Vagina (tissue), 2 donors: Measurements from ENCODE around the gene FARP2. TPM values are rescaled to one million over a fixed set of nuclear protein-coding genes. Genes with fewer than 3 reads are reported as not detected.
"Not testable (repeated sequence)": the region's sequence is repeated elsewhere in the genome, so short reads cannot be mapped to it uniquely, and the experiment has no call there.

Experiments used
- DNase-seq, 2 donors: peaks; one replicate each; pipeline ENCODE4 v3.0.0-alpha.2; 2017; ENCODE audit errors: extremely low spot score in 2 of 2
- H3K27ac ChIP-seq: fragments of 200-600 bp; sonication (generic); one replicate; pipeline ENCODE4 v1.5.1; 2019
- H3K27me3 ChIP-seq: fragments of 200-600 bp; sonication (generic); one replicate; pipeline ENCODE4 v1.5.1; 2019
- H3K36me3 ChIP-seq, 2 donors: fragments of 200-600 bp; sonication (generic); one replicate each; pipeline ENCODE4 v1.5.1; 2017 to 2019
- H3K4me1 ChIP-seq: fragments of 200-600 bp; sonication (generic); one replicate; pipeline ENCODE4 v1.5.1; 2019
- H3K4me3 ChIP-seq, 2 donors: fragments of 200-600 bp; sonication (generic); 1 replicate in 1 of 2; 2 replicates in 1 of 2; pipeline ENCODE4 v1.5.1; 2016 to 2019
- H3K9me3 ChIP-seq: fragments of 200-600 bp; sonication (generic); one replicate; pipeline ENCODE4 v1.5.1; 2019
- POLR2A ChIP-seq, 2 donors: fragments of 450-650 bp; IDR thresholded peaks; one replicate each; pipeline ENCODE4 v1.6.1; 2017; ENCODE audit warnings: antibody characterized with exemption in 2 of 2, mild to moderate bottlenecking in 2 of 2, moderate library complexity in 2 of 2
- POLR2AphosphoS5 ChIP-seq, 2 donors: sonication (generic); formaldehyde crosslinking; IDR thresholded peaks; one replicate each; pipeline ENCODE4 v1.9.0; 2017; ENCODE audit warnings: antibody characterized with exemption in 2 of 2, mild to moderate bottlenecking in 2 of 2, low read depth in 1 of 2; ENCODE audit not compliant: insufficient read depth in 1 of 2
- intact Hi-C: fragments of 100-400 bp; cut with DNase I; formaldehyde crosslinking; loops from one replicate; pipeline ENCODE4 v1.15.1; 2023
- total RNA-seq: library from RNA; depleted of rRNA; stranded (reverse); fragments of >200 nt; gene quantifications from one replicate; pipeline ENCODE4 v1.2.3, GENCODE V29; 2016
- TF ChIP-seq, protein P1 (sequence below), 3 experiments: fragments of 450-650 bp in 2 of 3; fragments of 200-600 bp in 1 of 3; sonication (generic) in 1 of 3; IDR thresholded peaks; one replicate each; pipeline ENCODE4 v1.5.1; 2017 to 2019; ENCODE audit warnings: antibody characterized with exemption in 3 of 3, mild to moderate bottlenecking in 2 of 3, moderate library complexity in 2 of 3

The FARP2 gene
- total RNA-seq, 1 donor from 2014 or later, result 32.9 TPM

GRCh38 chr2:241437179-241437578, 81.1 kb downstream of the FARP2 start:
- intact Hi-C loops, result no loop called here
- Histone ChIP-seq H3K9me3 (no peaks in the 10 kb centered on the region), H3K27me3 (no peaks in the 10 kb centered on the region), H3K4me3 (no peak overlapping the region), H3K4me1 (no peaks in the 10 kb centered on the region), H3K36me3 (peaks cover 0 to 52% of the 10 kb centered on the region in 2 donors), H3K27ac (no peak overlapping the region)
- no peak for DNase-seq
- TF ChIP-seq, protein P1, sequence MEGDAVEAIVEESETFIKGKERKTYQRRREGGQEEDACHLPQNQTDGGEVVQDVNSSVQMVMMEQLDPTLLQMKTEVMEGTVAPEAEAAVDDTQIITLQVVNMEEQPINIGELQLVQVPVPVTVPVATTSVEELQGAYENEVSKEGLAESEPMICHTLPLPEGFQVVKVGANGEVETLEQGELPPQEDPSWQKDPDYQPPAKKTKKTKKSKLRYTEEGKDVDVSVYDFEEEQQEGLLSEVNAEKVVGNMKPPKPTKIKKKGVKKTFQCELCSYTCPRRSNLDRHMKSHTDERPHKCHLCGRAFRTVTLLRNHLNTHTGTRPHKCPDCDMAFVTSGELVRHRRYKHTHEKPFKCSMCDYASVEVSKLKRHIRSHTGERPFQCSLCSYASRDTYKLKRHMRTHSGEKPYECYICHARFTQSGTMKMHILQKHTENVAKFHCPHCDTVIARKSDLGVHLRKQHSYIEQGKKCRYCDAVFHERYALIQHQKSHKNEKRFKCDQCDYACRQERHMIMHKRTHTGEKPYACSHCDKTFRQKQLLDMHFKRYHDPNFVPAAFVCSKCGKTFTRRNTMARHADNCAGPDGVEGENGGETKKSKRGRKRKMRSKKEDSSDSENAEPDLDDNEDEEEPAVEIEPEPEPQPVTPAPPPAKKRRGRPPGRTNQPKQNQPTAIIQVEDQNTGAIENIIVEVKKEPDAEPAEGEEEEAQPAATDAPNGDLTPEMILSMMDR (IDR thresholded peaks at IDR 0.05), result no peak
- TF ChIP-seq POLR2AphosphoS5 (IDR thresholded peaks at IDR 0.05; ENCODE audit: insufficient read depth in 1 of 2, low read depth in 1 of 2), result no peak
- TF ChIP-seq POLR2A (IDR thresholded peaks at IDR 0.05), result no peak

- intact Hi-C loops, result no loop called here
- no peak for DNase-seq
- peaks cover 0 to 24% of the 10 kb centered on the region in 2 donors for H3K36me3 ChIP-seq
- H3K27me3 ChIP-seq, result no peaks in the 10 kb centered on the region
- TF ChIP-seq POLR2AphosphoS5 (IDR thresholded peaks at IDR 0.05; ENCODE audit: insufficient read depth in 1 of 2, low read depth in 1 of 2) (no peak), POLR2A (IDR thresholded peaks at IDR 0.05) (no peak)
- TF ChIP-seq, protein P1 (IDR thresholded peaks at IDR 0.05), result no peak
- H3K4me3 ChIP-seq, result no peak overlapping the region
- no peaks in the 10 kb centered on the region for H3K4me1 ChIP-seq
- H3K27ac ChIP-seq, result no peak overlapping the region
- H3K9me3 ChIP-seq, result no peaks in the 10 kb centered on the region
These were observed 85.4 kb downstream of the FARP2 start for GRCh38 chr2:241441492-241441891.

- Histone ChIP-seq H3K36me3 (peaks cover 0 to 16% of the 10 kb centered on the region in 2 donors), H3K27me3 (no peaks in the 10 kb centered on the region), H3K27ac (no peak overlapping the region), H3K9me3 (no peaks in the 10 kb centered on the region), H3K4me3 (no peak overlapping the region), H3K4me1 (no peaks in the 10 kb centered on the region)
- intact Hi-C loops, result no loop called here
- TF ChIP-seq POLR2A (IDR thresholded peaks at IDR 0.05) (no peak), POLR2AphosphoS5 (IDR thresholded peaks at IDR 0.05; ENCODE audit: insufficient read depth in 1 of 2, low read depth in 1 of 2) (no peak)
- TF ChIP-seq, protein P1 (IDR thresholded peaks at IDR 0.05), result no peak
- DNase-seq, result no peak
These were observed 87.6 kb downstream of the FARP2 start for GRCh38 chr2:241443486-241444223.

GRCh38 chr2:241445426-241445825, 89.3 kb downstream of the FARP2 start:
- H3K27me3 ChIP-seq, result no peaks in the 10 kb centered on the region
- H3K27ac ChIP-seq, result no peak overlapping the region
- no peak overlapping the region for H3K4me3 ChIP-seq
- intact Hi-C loops, result no loop called here
- H3K9me3 ChIP-seq, result no peaks in the 10 kb centered on the region
- H3K4me1 ChIP-seq, result no peaks in the 10 kb centered on the region
- peaks cover 0 to 16% of the 10 kb centered on the region in 2 donors for H3K36me3 ChIP-seq
- no peak for DNase-seq
- TF ChIP-seq POLR2A (IDR thresholded peaks at IDR 0.05) (no peak), POLR2AphosphoS5 (IDR thresholded peaks at IDR 0.05; ENCODE audit: insufficient read depth in 1 of 2, low read depth in 1 of 2) (no peak)
- TF ChIP-seq, protein P1 (IDR thresholded peaks at IDR 0.05), result no peak

GRCh38 chr2:241450092-241450491, 94.0 kb downstream of the FARP2 start:
- intact Hi-C loops, H3K4me1 ChIP-seq, DNase-seq: not testable (repeated sequence)

More at GRCh38 chr2:241450092-241450491, 94.0 kb downstream of the FARP2 start:
- H3K4me3 ChIP-seq, H3K36me3 ChIP-seq, H3K27ac ChIP-seq, H3K27me3 ChIP-seq, H3K9me3 ChIP-seq: not testable (repeated sequence)
